HL-60 (cell line): Measurements from ENCODE around the gene ADCK1.

Experiments used
- CTCF ChIP-seq: IDR thresholded peaks from one replicate; pipeline ENCODE4 v1.5.1; 2011; ENCODE audit warnings: low read length, control low read depth, inconsistent platforms; ENCODE audit not compliant: insufficient read depth
- GABPA ChIP-seq: IDR thresholded peaks from 2 replicates; pipeline ENCODE4 v1.6.1; 2012; ENCODE audit warnings: low read depth
- REST ChIP-seq: IDR thresholded peaks from 2 replicates; pipeline ENCODE4 v1.6.1; 2012; ENCODE audit warnings: low read depth; ENCODE audit not compliant: insufficient replicate concordance

GRCh38 chr14:77761205-77761931 lies 38.5 kb upstream of the ADCK1 start:
- TF ChIP-seq CTCF (no peak), GABPA (no peak), REST (no peak)
